ENCODE results near the gene C2orf42.
A peak's percentile ranks its signal among the peaks of the same experiment; 100 is the strongest.
"Not testable (repeated sequence)": the region's sequence is repeated elsewhere in the genome, so short reads cannot be mapped to it uniquely, and the experiment has no call there.

Gene C2orf42

GRCh38 chr2:70118798-70119454, 71.9 kb downstream of the C2orf42 start:
- H2AFZ ChIP-seq (ENCODE audit: low read depth, low read length) = peak overlapping the region; percentile 77
- H3K4me1 ChIP-seq (ENCODE audit: insufficient read depth, low read length) = peaks cover 7% of the 10 kb centered on the region
- H3K27me3 ChIP-seq (ENCODE audit: insufficient read depth, low read length) = no peaks in the 10 kb centered on the region
- H3K36me3 ChIP-seq (ENCODE audit: insufficient read depth, low read length) = no peaks in the 10 kb centered on the region
- H3K4me3 ChIP-seq (ENCODE audit: low read length) = no peak overlapping the region
- H3K9me3 ChIP-seq (ENCODE audit: low read length) = no peaks in the 10 kb centered on the region

- Histone ChIP-seq H3K9me3 (ENCODE audit: low read length) (no peaks in the 10 kb centered on the region), H3K4me1 (ENCODE audit: insufficient read depth, low read length) (peaks cover 9% of the 10 kb centered on the region), H3K27me3 (ENCODE audit: insufficient read depth, low read length) (no peaks in the 10 kb centered on the region), H3K4me3 (ENCODE audit: low read length) (no peak overlapping the region), H2AFZ (ENCODE audit: low read depth, low read length) (peak overlapping the region; percentile 32), H3K36me3 (ENCODE audit: insufficient read depth, low read length) (no peaks in the 10 kb centered on the region)
Measured at GRCh38 chr2:70116936-70117552, 73.8 kb downstream of the C2orf42 start.

- no peaks in the 10 kb centered on the region for H3K9me3 ChIP-seq (ENCODE audit: low read length)
- no peak overlapping the region for H2AFZ ChIP-seq (ENCODE audit: low read depth, low read length)
Measured at GRCh38 chr2:70115646-70116442, 75.0 kb downstream of the C2orf42 start.

GRCh38 chr2:70113359-70114070, 77.3 kb downstream of the C2orf42 start:
- H3K36me3 ChIP-seq (ENCODE audit: insufficient read depth, low read length) = no peaks in the 10 kb centered on the region
- H3K27me3 ChIP-seq (ENCODE audit: insufficient read depth, low read length) = no peaks in the 10 kb centered on the region
- H2AFZ ChIP-seq (ENCODE audit: low read depth, low read length) = no peak overlapping the region
- peaks cover 11% of the 10 kb centered on the region for H3K4me1 ChIP-seq (ENCODE audit: insufficient read depth, low read length)
- H3K4me3 ChIP-seq (ENCODE audit: low read length) = no peak overlapping the region
- no peaks in the 10 kb centered on the region for H3K9me3 ChIP-seq (ENCODE audit: low read length)

More at GRCh38 chr2:70115646-70116442, 75.0 kb downstream of the C2orf42 start:
- Histone ChIP-seq H3K4me3 (ENCODE audit: low read length) (no peak overlapping the region), H3K4me1 (ENCODE audit: insufficient read depth, low read length) (peaks cover 9% of the 10 kb centered on the region), H3K36me3 (ENCODE audit: insufficient read depth, low read length) (no peaks in the 10 kb centered on the region), H3K27me3 (ENCODE audit: insufficient read depth, low read length) (no peaks in the 10 kb centered on the region)

GRCh38 chr2:70111752-70112591, 78.8 kb downstream of the C2orf42 start:
- Histone ChIP-seq H3K4me3 (ENCODE audit: low read length) (no peak overlapping the region), H3K9me3 (ENCODE audit: low read length) (no peaks in the 10 kb centered on the region), H3K27me3 (ENCODE audit: insufficient read depth, low read length) (no peaks in the 10 kb centered on the region), H3K4me1 (ENCODE audit: insufficient read depth, low read length) (peaks cover 17% of the 10 kb centered on the region), H2AFZ (ENCODE audit: low read depth, low read length) (no peak overlapping the region), H3K36me3 (ENCODE audit: insufficient read depth, low read length) (no peaks in the 10 kb centered on the region)

GRCh38 chr2:70110397-70110796, 80.4 kb downstream of the C2orf42 start:
- H3K9me3 ChIP-seq (ENCODE audit: low read length); H3K36me3 ChIP-seq (ENCODE audit: insufficient read depth, low read length); H2AFZ ChIP-seq (ENCODE audit: low read depth, low read length); H3K4me3 ChIP-seq (ENCODE audit: low read length); H3K27me3 ChIP-seq (ENCODE audit: insufficient read depth, low read length): not testable (repeated sequence)
- H3K4me1 ChIP-seq (ENCODE audit: insufficient read depth, low read length) = peaks cover 17% of the 10 kb centered on the region

- not testable (repeated sequence) for H3K27me3 ChIP-seq (ENCODE audit: insufficient read depth, low read length); H3K4me3 ChIP-seq (ENCODE audit: low read length); H2AFZ ChIP-seq (ENCODE audit: low read depth, low read length); H3K36me3 ChIP-seq (ENCODE audit: insufficient read depth, low read length); H3K9me3 ChIP-seq (ENCODE audit: low read length)
- peaks cover 23% of the 10 kb centered on the region for H3K4me1 ChIP-seq (ENCODE audit: insufficient read depth, low read length)
Measured at GRCh38 chr2:70106138-70106537, 84.7 kb downstream of the C2orf42 start.

- peak overlapping the region; percentile 85 for H2AFZ ChIP-seq (ENCODE audit: low read depth, low read length)
- H3K9me3 ChIP-seq (ENCODE audit: low read length) = no peaks in the 10 kb centered on the region
- no peaks in the 10 kb centered on the region for H3K36me3 ChIP-seq (ENCODE audit: insufficient read depth, low read length)
- peaks cover 23% of the 10 kb centered on the region for H3K4me1 ChIP-seq (ENCODE audit: insufficient read depth, low read length)
- peak overlapping the region; percentile 38 for H3K4me3 ChIP-seq (ENCODE audit: low read length)
- H3K27me3 ChIP-seq (ENCODE audit: insufficient read depth, low read length) = no peaks in the 10 kb centered on the region
Measured at GRCh38 chr2:70104231-70105111, 86.3 kb downstream of the C2orf42 start.

GRCh38 chr2:70103531-70104061, 87.2 kb downstream of the C2orf42 start:
- H3K27me3 ChIP-seq (ENCODE audit: insufficient read depth, low read length) = no peaks in the 10 kb centered on the region
- no peak overlapping the region for H3K4me3 ChIP-seq (ENCODE audit: low read length)
- H3K4me1 ChIP-seq (ENCODE audit: insufficient read depth, low read length) = peaks cover 17% of the 10 kb centered on the region
- H3K36me3 ChIP-seq (ENCODE audit: insufficient read depth, low read length) = no peaks in the 10 kb centered on the region
- H2AFZ ChIP-seq (ENCODE audit: low read depth, low read length) = peak overlapping the region; percentile 85
- no peaks in the 10 kb centered on the region for H3K9me3 ChIP-seq (ENCODE audit: low read length)

GRCh38 chr2:70102323-70102905, 88.4 kb downstream of the C2orf42 start:
- H3K36me3 ChIP-seq (ENCODE audit: insufficient read depth, low read length); H3K4me1 ChIP-seq (ENCODE audit: insufficient read depth, low read length); H3K4me3 ChIP-seq (ENCODE audit: low read length); H3K9me3 ChIP-seq (ENCODE audit: low read length); H3K27me3 ChIP-seq (ENCODE audit: insufficient read depth, low read length); H2AFZ ChIP-seq (ENCODE audit: low read depth, low read length): not testable (repeated sequence)

GRCh38 chr2:70101686-70102085, 89.1 kb downstream of the C2orf42 start:
- H3K4me3 ChIP-seq (ENCODE audit: low read length); H3K9me3 ChIP-seq (ENCODE audit: low read length); H3K4me1 ChIP-seq (ENCODE audit: insufficient read depth, low read length); H3K36me3 ChIP-seq (ENCODE audit: insufficient read depth, low read length); H2AFZ ChIP-seq (ENCODE audit: low read depth, low read length); H3K27me3 ChIP-seq (ENCODE audit: insufficient read depth, low read length): not testable (repeated sequence)
